CD4-positive, CD25-positive, alpha-beta regulatory T cell (primary cell): ENCODE measurements around the gene MCAT. TPM values are rescaled to one million over a fixed set of nuclear protein-coding genes. Genes with fewer than 3 reads are reported as not detected.

Experiments
- ATAC-seq, 2 donors: fragments of 150-1000 bp; cut with Tn5 transposase; one replicate each; pipeline ENCODE4 v1.10.0; 2021; ENCODE audit warnings: low read depth in 2 of 2, moderate number of reproducible peaks in 2 of 2, moderate library complexity in 1 of 2
- DNase-seq, 3 donors: peaks; one replicate each; pipeline versions ENCODE4 v3.0.0 to v3.0.0-alpha.2; 2012 to 2022; ENCODE audit warnings: mixed read lengths in 1 of 3
- H3K27ac ChIP-seq: one replicate; pipeline ENCODE4 v1.7.0; 2013; ENCODE audit warnings: mild to moderate bottlenecking, low read length; ENCODE audit not compliant: insufficient read depth, poor library complexity, severe bottlenecking
- H3K27me3 ChIP-seq: one replicate; pipeline ENCODE4 v1.7.0; 2013; ENCODE audit warnings: low read length; ENCODE audit not compliant: control insufficient read depth, insufficient read depth
- H3K36me3 ChIP-seq: one replicate; pipeline ENCODE4 v1.7.0; 2013; ENCODE audit warnings: mild to moderate bottlenecking, low read length, moderate library complexity; ENCODE audit not compliant: control insufficient read depth, insufficient read depth
- H3K4me1 ChIP-seq: 2 replicates; pipeline ENCODE4 v1.7.0; 2013; ENCODE audit warnings: mild to moderate bottlenecking, low read length; ENCODE audit not compliant: insufficient read depth, control insufficient read depth, poor library complexity, severe bottlenecking
- H3K4me3 ChIP-seq: one replicate; pipeline ENCODE4 v1.7.0; 2013; ENCODE audit warnings: low read depth, mild to moderate bottlenecking, low read length, moderate library complexity
- H3K9me3 ChIP-seq, 2 experiments: 1 replicate in 1 of 2; 2 replicates in 1 of 2; pipeline ENCODE4 v1.7.0; 2013; ENCODE audit warnings: low read length in 2 of 2, mild to moderate bottlenecking in 1 of 2, moderate library complexity in 1 of 2; ENCODE audit not compliant: control insufficient read depth in 2 of 2
- H3K27ac Mint-ChIP-seq, 3 donors: one replicate each; pipeline ENCODE4 v1.8.0; 2020 to 2022; ENCODE audit warnings: mild to moderate bottlenecking in 3 of 3, mixed read lengths in 3 of 3, moderate library complexity in 2 of 3
- H3K27me3 Mint-ChIP-seq: one replicate; pipeline ENCODE4 v1.8.0; 2022; ENCODE audit warnings: mild to moderate bottlenecking, mixed read lengths
- H3K36me3 Mint-ChIP-seq: one replicate; pipeline ENCODE4 v1.8.0; 2020; ENCODE audit warnings: mixed read lengths
- H3K4me1 Mint-ChIP-seq, 4 donors: one replicate each; pipeline ENCODE4 v1.8.0; 2020 to 2022; ENCODE audit warnings: mixed read lengths in 4 of 4, mild to moderate bottlenecking in 1 of 4
- H3K4me3 Mint-ChIP-seq, 4 donors: one replicate each; pipeline ENCODE4 v1.8.0; 2020 to 2022; ENCODE audit warnings: mild to moderate bottlenecking in 4 of 4, mixed read lengths in 4 of 4, moderate library complexity in 3 of 4
- H3K9me3 Mint-ChIP-seq, 7 donors: one replicate each; pipeline ENCODE4 v1.8.0; 2020 to 2022; ENCODE audit warnings: mixed read lengths in 7 of 7, mild to moderate bottlenecking in 3 of 7, moderate library complexity in 2 of 7
- polyA plus RNA-seq, 4 donors: library from polyadenylated mRNA; unstranded; fragments of 300-500 nt; fragmentation: Illumina TruSeq; gene quantifications; one replicate each; pipeline ENCODE4 v1.2.3, GENCODE V29; 2021
- total RNA-seq: library from RNA; stranded (reverse); gene quantifications from one replicate; pipeline ENCODE4 v1.2.3, GENCODE V29; 2022

The MCAT gene
- total and polyA plus RNA-seq, 5 donors from 2014 or later: 5.4 to 9.8 (median 8.4) TPM

DNA sequence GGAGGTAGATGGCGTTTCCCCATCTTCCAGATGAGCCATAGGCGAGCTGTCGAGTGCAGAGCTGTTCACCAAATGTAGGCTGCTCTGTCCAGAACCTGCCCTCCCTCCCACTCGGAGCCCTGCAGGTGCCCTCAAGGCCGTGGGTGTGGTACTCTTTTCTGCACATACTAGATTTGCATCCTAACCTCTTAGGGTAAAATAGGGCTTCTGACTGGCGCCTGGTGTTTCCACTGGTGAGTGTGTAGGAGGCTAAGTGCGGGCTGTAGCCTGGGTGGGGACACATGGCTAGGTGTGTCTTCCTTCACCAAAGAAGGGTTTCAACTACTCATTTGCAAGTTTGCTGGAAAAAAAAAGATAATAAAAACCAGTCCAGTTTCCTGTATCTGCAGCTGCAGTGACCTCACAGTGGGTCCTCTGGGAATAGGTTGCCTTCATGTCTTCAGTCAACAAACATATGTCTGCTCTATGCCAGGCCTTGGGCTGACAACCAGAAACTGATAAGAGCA lies 24.2 kb downstream of the MCAT start:
- no peak overlapping the region for H3K4me3 Mint-ChIP-seq
- H3K4me3 ChIP-seq: no peak overlapping the region
- H3K9me3 Mint-ChIP-seq: no peaks in the 10 kb centered on the region
- no peaks in the 10 kb centered on the region for H3K36me3 Mint-ChIP-seq
- peaks cover 0 to 13% (median 0%) of the 10 kb centered on the region in 4 donors for H3K4me1 Mint-ChIP-seq
- no peak overlapping the region for H3K27ac ChIP-seq
- H3K36me3 ChIP-seq: no peaks in the 10 kb centered on the region
- H3K27me3 Mint-ChIP-seq: no peaks in the 10 kb centered on the region
- ATAC-seq (no peak), DNase-seq (no peak)
- H3K4me1 ChIP-seq: no peaks in the 10 kb centered on the region
- no peak overlapping the region for H3K27ac Mint-ChIP-seq
- no peaks in the 10 kb centered on the region for H3K9me3 ChIP-seq
- no peaks in the 10 kb centered on the region for H3K27me3 ChIP-seq

DNA sequence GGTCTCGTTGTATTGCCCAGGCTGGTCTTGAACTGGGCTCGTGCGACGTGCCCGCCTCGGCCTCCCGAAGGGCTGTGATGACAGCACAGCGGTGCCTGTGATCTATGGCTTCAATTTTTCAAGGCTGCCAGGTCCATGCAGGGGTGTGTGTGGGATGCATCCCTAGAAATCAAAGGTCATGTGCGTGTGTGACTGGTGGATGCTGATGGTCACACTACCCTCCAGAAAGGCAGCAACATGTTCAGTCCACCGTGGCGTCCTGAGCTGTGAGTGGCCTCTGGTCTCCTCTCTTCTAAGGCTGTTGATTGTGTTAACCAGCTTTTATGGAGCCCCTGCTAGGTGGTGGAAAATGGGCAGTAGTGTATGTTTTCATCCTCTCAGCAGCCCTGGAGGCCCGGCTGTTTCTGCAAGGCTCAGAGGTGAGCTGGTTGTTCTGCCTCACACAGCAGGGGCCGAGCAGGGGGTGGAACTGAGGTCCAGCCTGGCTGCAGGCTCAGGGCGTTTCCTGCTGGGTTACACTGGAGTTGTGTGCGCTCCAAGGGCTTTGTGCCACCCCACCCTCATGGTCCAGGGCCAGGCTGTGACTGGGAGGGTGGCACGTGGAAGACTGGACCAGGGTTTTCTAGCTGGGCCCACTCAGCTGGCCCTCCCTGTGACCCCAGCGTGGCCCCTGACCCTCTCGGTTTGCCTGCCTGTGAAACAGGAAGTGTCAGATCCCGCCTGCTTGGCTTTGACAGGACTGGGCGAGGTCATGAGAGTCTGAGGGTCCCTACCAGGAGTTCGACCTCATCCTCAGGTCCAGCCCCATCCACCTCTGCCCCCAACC lies 25.0 kb downstream of the MCAT start:
- no peak overlapping the region for H3K27ac ChIP-seq
- H3K27me3 Mint-ChIP-seq: peaks cover 4% of the 10 kb centered on the region
- H3K4me3 Mint-ChIP-seq: no peak overlapping the region
- no peaks in the 10 kb centered on the region for H3K9me3 Mint-ChIP-seq
- H3K4me1 Mint-ChIP-seq: peaks cover 0 to 13% (median 0%) of the 10 kb centered on the region in 4 donors
- no peaks in the 10 kb centered on the region for H3K36me3 ChIP-seq
- DNase-seq (no peak), ATAC-seq (no peak)
- H3K27ac Mint-ChIP-seq: no peak overlapping the region
- no peaks in the 10 kb centered on the region for H3K4me1 ChIP-seq
- no peaks in the 10 kb centered on the region for H3K36me3 Mint-ChIP-seq
- no peak overlapping the region for H3K4me3 ChIP-seq
- H3K27me3 ChIP-seq: no peaks in the 10 kb centered on the region
- no peaks in the 10 kb centered on the region for H3K9me3 ChIP-seq

DNA sequence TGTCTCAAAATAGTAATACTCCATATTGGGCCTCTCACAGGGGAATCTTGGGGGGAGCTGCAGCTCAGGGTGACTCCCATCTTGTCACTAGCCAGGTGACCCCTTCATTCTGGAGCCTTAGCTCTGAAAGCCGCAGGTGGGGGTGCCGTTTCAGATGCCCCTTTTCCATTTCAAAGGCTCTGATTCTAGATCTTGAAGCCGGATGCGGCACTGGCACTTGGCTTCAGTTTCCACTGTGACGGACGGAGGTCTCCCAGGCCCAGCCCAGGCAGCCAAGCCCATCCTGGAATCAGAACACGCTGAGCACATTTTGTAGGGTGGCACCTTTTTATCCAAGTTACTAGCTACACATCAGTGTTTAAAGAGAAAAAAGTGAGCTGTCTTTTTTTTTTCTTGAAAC lies 26.3 kb downstream of the MCAT start:
- no peak for ATAC-seq
- no peak overlapping the region for H3K27ac Mint-ChIP-seq
- H3K4me3 ChIP-seq: no peak overlapping the region

DNA sequence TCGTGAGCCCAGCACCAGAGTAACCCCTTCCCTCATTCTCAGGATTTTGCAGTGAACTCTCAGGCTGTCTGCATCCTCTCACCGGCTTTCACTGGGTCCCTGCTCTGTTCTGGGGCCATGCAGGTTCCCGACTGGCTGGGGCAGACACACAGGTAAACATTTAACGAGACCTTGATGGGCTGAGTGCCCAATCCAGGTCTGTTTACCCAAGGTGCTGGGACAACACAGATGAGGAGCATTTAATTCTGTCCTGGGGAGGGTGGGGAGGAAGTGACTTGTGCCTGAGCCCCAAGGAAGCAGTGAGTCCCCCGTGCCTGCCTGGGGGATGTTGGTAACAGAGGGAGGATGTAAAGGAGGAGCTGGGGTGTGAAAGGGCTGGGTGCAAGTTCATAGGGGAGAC lies 28.2 kb downstream of the MCAT start:
- Histone ChIP-seq H3K27me3 (no peaks in the 10 kb centered on the region), H3K4me1 (peaks cover 17% of the 10 kb centered on the region), H3K27ac (no peak overlapping the region), H3K4me3 (no peak overlapping the region), H3K9me3 (no peaks in the 10 kb centered on the region), H3K36me3 (no peaks in the 10 kb centered on the region)
- no peak overlapping the region for H3K27ac Mint-ChIP-seq
- no peak for DNase-seq
- H3K36me3 Mint-ChIP-seq: no peaks in the 10 kb centered on the region
- no peaks in the 10 kb centered on the region for H3K9me3 Mint-ChIP-seq
- H3K27me3 Mint-ChIP-seq: peaks cover 4% of the 10 kb centered on the region
- no peak overlapping the region for H3K4me3 Mint-ChIP-seq
- peaks cover 0 to 20% (median 4%) of the 10 kb centered on the region in 4 donors for H3K4me1 Mint-ChIP-seq
- ATAC-seq: no peak

More for the DNA sequence above, 26.3 kb downstream of the MCAT start:
- H3K27me3 ChIP-seq: no peaks in the 10 kb centered on the region
- no peaks in the 10 kb centered on the region for H3K9me3 Mint-ChIP-seq
- H3K36me3 Mint-ChIP-seq: no peaks in the 10 kb centered on the region
- H3K27ac ChIP-seq: no peak overlapping the region
- H3K36me3 ChIP-seq: no peaks in the 10 kb centered on the region
- peaks cover 0 to 13% (median 0%) of the 10 kb centered on the region in 4 donors for H3K4me1 Mint-ChIP-seq
- no peak overlapping the region for H3K4me3 Mint-ChIP-seq
- H3K4me1 ChIP-seq: no peaks in the 10 kb centered on the region
- peaks cover 4% of the 10 kb centered on the region for H3K27me3 Mint-ChIP-seq
- no peaks in the 10 kb centered on the region for H3K9me3 ChIP-seq
- DNase-seq: no peak

DNA sequence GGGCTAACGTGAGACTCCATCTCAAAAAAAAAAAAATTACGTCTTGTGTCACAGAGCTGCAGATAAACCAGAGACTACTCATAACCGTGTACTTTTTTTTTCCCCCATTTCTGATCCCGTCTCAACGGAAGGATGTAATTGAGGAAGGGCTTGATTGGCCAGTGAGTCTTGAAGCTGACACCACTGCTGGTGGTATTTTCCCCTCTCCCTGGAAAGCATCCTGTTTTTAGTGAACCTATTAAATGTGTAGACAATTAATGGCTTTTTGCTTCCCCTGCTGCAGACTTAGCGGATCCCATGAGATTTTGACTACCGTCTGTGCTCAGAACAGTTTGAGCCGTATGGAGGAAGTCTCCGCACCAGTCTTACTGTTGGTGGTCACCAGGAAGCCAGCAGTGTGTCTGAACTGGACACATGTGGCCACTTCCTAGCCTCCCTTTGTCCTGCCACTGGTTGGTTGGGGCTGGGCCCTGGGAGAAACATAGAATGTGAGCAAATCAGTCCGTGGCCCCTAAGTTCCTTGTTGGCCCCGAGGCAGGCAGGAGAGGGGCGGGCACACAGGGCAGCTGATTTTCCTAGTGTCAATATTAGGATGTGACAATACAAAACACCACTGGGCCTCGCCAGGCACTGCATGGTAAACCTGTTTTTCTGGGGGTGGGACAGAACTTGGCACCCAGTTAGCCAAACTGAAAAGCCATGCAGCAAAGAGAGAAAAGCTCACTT lies 29.5 kb downstream of the MCAT start:
- Mint-ChIP-seq H3K27me3 (peaks cover 4% of the 10 kb centered on the region), H3K36me3 (no peaks in the 10 kb centered on the region), H3K4me3 (peak overlapping the region in 2 of 4 donors; percentile 44 to 88), H3K9me3 (no peaks in the 10 kb centered on the region), H3K4me1 (peaks cover 0 to 11% (median 4%) of the 10 kb centered on the region in 4 donors), H3K27ac (peak overlapping the region in 1 of 3 donors; percentile 38)
- no peaks in the 10 kb centered on the region for H3K36me3 ChIP-seq
- DNase-seq: no peak
- H3K4me3 ChIP-seq: no peak overlapping the region
- no peak for ATAC-seq
- peaks cover 18% of the 10 kb centered on the region for H3K4me1 ChIP-seq
- no peaks in the 10 kb centered on the region for H3K9me3 ChIP-seq
- H3K27ac ChIP-seq: no peak overlapping the region
- no peaks in the 10 kb centered on the region for H3K27me3 ChIP-seq

GRCh38 chr22:43110927-43111623 lies 32.1 kb downstream of the MCAT start:
- Mint-ChIP-seq H3K4me1 (peaks cover 0 to 9% (median 4%) of the 10 kb centered on the region in 4 donors), H3K27me3 (peaks cover 4% of the 10 kb centered on the region), H3K4me3 (peak overlapping the region; percentile 78 to 88 (median 84)), H3K36me3 (no peaks in the 10 kb centered on the region), H3K27ac (peak overlapping the region in 1 of 3 donors; percentile 82), H3K9me3 (no peaks in the 10 kb centered on the region)
- Histone ChIP-seq H3K27me3 (no peaks in the 10 kb centered on the region), H3K27ac (no peak overlapping the region), H3K4me3 (peak overlapping the region; percentile 57), H3K4me1 (peaks cover 18% of the 10 kb centered on the region), H3K36me3 (no peaks in the 10 kb centered on the region), H3K9me3 (no peaks in the 10 kb centered on the region)
- DNase-seq (peak; percentile 36 to 57 (median 47)), ATAC-seq (peak; percentile 79 to 80)

DNA sequence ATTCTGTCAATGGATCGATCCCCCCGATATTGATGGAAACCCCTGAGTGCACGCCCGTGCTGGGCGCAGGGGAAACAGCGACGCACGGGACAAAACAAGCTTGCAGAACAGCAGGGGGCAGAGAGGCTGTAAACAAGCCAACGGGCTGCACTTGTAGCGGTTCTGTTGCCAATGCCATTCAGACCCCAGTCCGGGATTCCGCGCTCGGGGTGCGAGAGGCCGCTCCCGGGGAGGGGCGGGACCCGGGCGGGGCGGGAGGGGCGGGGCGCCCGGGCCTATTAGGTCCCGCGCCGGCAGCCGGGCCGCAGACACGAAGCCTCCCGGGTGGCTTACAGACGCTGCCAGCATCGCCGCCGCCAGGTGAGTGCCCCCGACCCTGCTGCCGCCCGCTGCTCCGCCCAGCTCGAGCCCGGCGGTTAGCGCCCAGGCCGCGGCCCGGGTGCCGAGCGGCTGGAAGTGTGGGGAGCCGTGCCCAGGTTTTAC lies 32.7 kb downstream of the MCAT start, which contains the start of gene BIK:
TSS of gene BIK (plus strand) at position 307 of the 483 bp plus-strand sequence. CDS start 13,273 bp downstream, outside the sequence.
- peak; percentile 28 to 44 (median 31) for DNase-seq
- peak within 1 kb of the TSS in 1 of 3 donors; percentile 82 for H3K27ac Mint-ChIP-seq
- H3K4me1 Mint-ChIP-seq: peaks cover 0 to 9% (median 4%) of the 10 kb centered on the region in 4 donors
- H3K4me3 ChIP-seq: peak within 1 kb of the TSS; percentile 67
- ATAC-seq: peak; percentile 43 to 47
- no peaks in the 10 kb centered on the region for H3K9me3 Mint-ChIP-seq
- H3K27me3 Mint-ChIP-seq: peaks cover 4% of the 10 kb centered on the region
- no peaks in the 10 kb centered on the region for H3K36me3 ChIP-seq
- H3K27me3 ChIP-seq: no peaks in the 10 kb centered on the region
- H3K4me1 ChIP-seq: peaks cover 18% of the 10 kb centered on the region
- no peak within 1 kb of the TSS for H3K27ac ChIP-seq
- peak within 1 kb of the TSS; percentile 85 to 88 (median 87) for H3K4me3 Mint-ChIP-seq
- no peaks in the 10 kb centered on the region for H3K9me3 ChIP-seq
- H3K36me3 Mint-ChIP-seq: no peaks in the 10 kb centered on the region
